Common myeloid progenitor, CD34-positive (primary cell): ENCODE results near the gene RASD1.
"Not testable (repeated sequence)": the region's sequence is repeated elsewhere in the genome, so short reads cannot be mapped to it uniquely, and the experiment has no call there.

Source experiments
- CTCF ChIA-PET: fragments of 350-600 bp; sonication (Branson Sonifier 250); formaldehyde crosslinking; loops from one replicate; lab custom pipeline; 2021; ENCODE audit warnings: antibody characterized with exemption; lab: Charles Lee
- POLR2A ChIA-PET: fragments of 350-600 bp; sonication (Branson Sonifier 250); formaldehyde crosslinking; loops from one replicate; lab custom pipeline; 2021; ENCODE audit warnings: antibody characterized with exemption; lab: Charles Lee
- DNase-seq, 3 donors: peaks; one replicate each; pipeline versions ENCODE4 v3.0.0 to v3.0.0-alpha.2; 2013
- H3K27ac ChIP-seq, 2 experiments: 1 replicate in 1 of 2; 2 replicates in 1 of 2; pipeline ENCODE4 v1.7.0; 2013; ENCODE audit warnings: inconsistent platforms in 2 of 2, low read length in 2 of 2, mild to moderate bottlenecking in 2 of 2, low read depth in 1 of 2, moderate library complexity in 1 of 2; ENCODE audit not compliant: severe bottlenecking in 2 of 2, insufficient read depth in 1 of 2, poor library complexity in 1 of 2
- H3K27me3 ChIP-seq, 5 experiments: replicated peaks in 2 of 5; 1 replicate in 3 of 5; 2 replicates in 2 of 5; pipeline versions ENCODE4 v1.6.1 to v1.7.0; 2013; ENCODE audit warnings: low read length in 4 of 5, mild to moderate bottlenecking in 2 of 5, moderate library complexity in 2 of 5, inconsistent platforms in 1 of 5; ENCODE audit not compliant: insufficient read depth in 5 of 5, control insufficient read depth in 4 of 5
- H3K36me3 ChIP-seq, 4 experiments: 1 replicate in 2 of 4; 2 replicates in 2 of 4; pipeline versions ENCODE4 v1.6.1 to v1.7.0; 2013; ENCODE audit warnings: low read length in 3 of 4, control low read depth in 1 of 4, mild to moderate bottlenecking in 1 of 4; ENCODE audit not compliant: control insufficient read depth in 4 of 4, insufficient read depth in 4 of 4
- H3K4me1 ChIP-seq, 4 experiments: 1 replicate in 3 of 4; 2 replicates in 1 of 4; pipeline versions ENCODE4 v1.6.1 to v1.7.1; 2013; ENCODE audit warnings: low read length in 3 of 4, mild to moderate bottlenecking in 3 of 4, control low read depth in 1 of 4, inconsistent platforms in 1 of 4, moderate library complexity in 1 of 4; ENCODE audit not compliant: control insufficient read depth in 4 of 4, insufficient read depth in 4 of 4; ENCODE audit errors: control extremely low read depth in 1 of 4
- H3K4me3 ChIP-seq, 7 experiments: 1 replicate in 4 of 7; 2 replicates in 3 of 7; pipeline versions ENCODE4 v1.5.1 to v1.7.0; 2013; ENCODE audit warnings: mild to moderate bottlenecking in 7 of 7, low read length in 6 of 7, moderate library complexity in 6 of 7, inconsistent platforms in 2 of 7, low read depth in 2 of 7, control low read depth in 1 of 7; ENCODE audit not compliant: insufficient read depth in 4 of 7, control insufficient read depth in 1 of 7; ENCODE audit errors: extremely low read depth in 1 of 7
- H3K9me3 ChIP-seq, 5 experiments: 1 replicate in 4 of 5; 2 replicates in 1 of 5; pipeline versions ENCODE4 v1.6.1 to v1.7.1; 2013; ENCODE audit warnings: low read length in 4 of 5, mild to moderate bottlenecking in 2 of 5, inconsistent platforms in 1 of 5, low read depth in 1 of 5, moderate library complexity in 1 of 5; ENCODE audit not compliant: control insufficient read depth in 4 of 5, insufficient read depth in 2 of 5; ENCODE audit errors: control extremely low read depth in 1 of 5
- WGBS: methylation state at CpG from one replicate; pipeline ENCODE4 v1.1.5; 2013; ENCODE audit not compliant: insufficient coverage; 5-methylcytosine and 5-hydroxymethylcytosine counted together

The RASD1 gene

DNA sequence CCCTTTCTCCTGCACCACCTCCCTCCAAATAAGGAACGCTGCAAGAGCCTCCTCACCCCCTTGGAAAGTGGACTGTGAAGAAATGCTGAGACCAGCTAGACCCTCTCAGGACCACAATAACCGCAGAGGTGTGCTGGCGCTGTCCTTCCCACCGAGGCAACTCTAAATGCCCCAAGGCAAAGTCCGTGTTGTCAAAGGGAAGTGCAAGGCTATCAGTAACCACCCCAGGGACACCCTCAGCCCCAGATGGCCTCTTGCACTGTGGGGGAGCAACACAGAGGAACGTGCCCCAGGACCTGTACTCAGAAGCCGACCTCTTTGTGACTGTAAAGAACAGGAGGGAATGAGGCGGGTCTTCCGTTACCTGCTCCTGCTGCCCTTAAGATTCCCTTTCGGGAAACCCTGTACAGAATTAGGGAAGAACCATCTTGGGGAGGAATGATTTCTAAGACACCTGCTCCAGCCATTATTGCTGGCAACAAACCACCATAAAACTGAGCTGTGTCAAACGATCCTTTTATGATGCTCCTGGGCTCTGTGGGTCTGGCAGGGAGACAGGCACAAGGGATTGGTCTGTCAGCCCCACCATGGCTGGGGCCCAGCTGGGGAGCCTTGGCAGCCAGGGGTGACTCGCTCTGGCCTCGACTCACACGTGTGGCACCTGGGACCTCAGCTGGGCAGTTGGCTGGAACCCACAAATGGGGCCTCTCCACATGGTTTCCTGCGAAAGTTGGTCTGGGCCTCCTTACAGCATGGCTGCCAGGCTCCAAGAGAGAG is 34.0 kb downstream of the RASD1 start:
- peak in 1 of 3 donors; percentile 18 for DNase-seq
- POLR2A ChIA-PET, result interaction anchor here (0.6 kb wide), 1 partner anchor 11 kb away, joined by 3 read pairs; no protein-coding TSS in a partner anchor
- 97% methylated on average over 13 of the region's 15 CpGs for WGBS
- CTCF ChIA-PET, result interaction anchor here (1.2 kb wide), 1 partner anchor 13 kb away, joined by 3 read pairs; no protein-coding TSS in a partner anchor
- Histone ChIP-seq H3K9me3 (no peaks in the 10 kb centered on the region), H3K4me3 (no peak overlapping the region), H3K27me3 (peaks cover 0 to 2% (median 0%) of the 10 kb centered on the region in 5 experiments), H3K4me1 (peaks cover 0 to 3% (median 0%) of the 10 kb centered on the region in 4 experiments), H3K36me3 (no peaks in the 10 kb centered on the region), H3K27ac (no peak overlapping the region)

GRCh38 chr17:17460038-17460437 is 36.2 kb downstream of the RASD1 start:
- Histone ChIP-seq H3K4me1 (peaks cover 0 to 3% (median 0%) of the 10 kb centered on the region in 4 experiments), H3K27me3 (peaks cover 0 to 2% (median 0%) of the 10 kb centered on the region in 5 experiments), H3K27ac (no peak overlapping the region), H3K36me3 (no peaks in the 10 kb centered on the region), H3K9me3 (no peaks in the 10 kb centered on the region), H3K4me3 (no peak overlapping the region)
- DNase-seq, result no peak
- POLR2A ChIA-PET, result no interaction called here
- CTCF ChIA-PET, result no interaction called here
- 100% methylated on average over 2 of the region's 4 CpGs for WGBS

DNA sequence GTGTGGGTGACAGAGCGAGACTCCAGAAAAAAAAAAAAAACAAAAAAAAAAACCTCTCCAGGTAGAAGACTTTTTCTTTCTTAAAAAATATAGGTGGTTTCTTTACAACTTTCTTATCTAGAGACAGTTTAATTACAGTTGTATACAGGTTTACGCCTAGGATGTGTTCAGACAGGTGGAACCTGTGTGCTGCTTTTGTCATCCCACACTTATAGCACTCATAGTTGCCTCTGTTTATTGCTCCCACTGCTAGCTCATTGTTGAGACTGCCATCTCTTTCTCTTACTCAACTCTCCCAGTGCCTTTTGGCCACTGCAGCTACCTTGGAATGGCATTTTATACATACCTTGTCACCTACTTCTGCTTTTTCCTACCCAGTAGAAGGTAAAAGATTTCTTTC is 38.5 kb downstream of the RASD1 start:
- Histone ChIP-seq H3K4me1 (peaks cover 0 to 3% (median 0%) of the 10 kb centered on the region in 4 experiments), H3K27me3 (no peaks in the 10 kb centered on the region), H3K9me3 (no peaks in the 10 kb centered on the region), H3K4me3 (no peak overlapping the region), H3K36me3 (no peaks in the 10 kb centered on the region), H3K27ac (no peak overlapping the region)
- ChIA-PET CTCF (interaction anchor here (0.9 to 1.1 kb wide), 2 partner anchors 11 to 39 kb away, joined by 3 read pairs; no protein-coding TSS in a partner anchor), POLR2A (no interaction called here)
- peak in 2 of 3 donors; percentile 9 to 23 for DNase-seq
- 100% methylated on average over 1 of the region's 2 CpGs for WGBS

- Histone ChIP-seq H3K4me1 (no peaks in the 10 kb centered on the region), H3K36me3 (no peaks in the 10 kb centered on the region), H3K27ac (no peak overlapping the region), H3K9me3 (no peaks in the 10 kb centered on the region), H3K27me3 (no peaks in the 10 kb centered on the region), H3K4me3 (no peak overlapping the region)
- POLR2A ChIA-PET, result no interaction called here
- no peak for DNase-seq
- 96% methylated on average over 18 of the region's 19 CpGs for WGBS
- CTCF ChIA-PET, result interaction anchor here (1.4 to 3.4 kb wide), 3 partner anchors 11 to 101 kb away, joined by 5 to 13 read pairs (median 6); no protein-coding TSS in a partner anchor
These were observed 39.9 kb downstream of the RASD1 start for GRCh38 chr17:17456251-17456650.

- no peak for DNase-seq
- Histone ChIP-seq H3K36me3 (no peaks in the 10 kb centered on the region), H3K27ac (no peak overlapping the region), H3K27me3 (no peaks in the 10 kb centered on the region), H3K4me3 (no peak overlapping the region), H3K9me3 (no peaks in the 10 kb centered on the region), H3K4me1 (no peaks in the 10 kb centered on the region)
- ChIA-PET POLR2A (interaction anchor here (0.7 kb wide), 1 partner anchor 211 kb away, joined by 3 read pairs; no protein-coding TSS in a partner anchor), CTCF (interaction anchor here (1.4 to 3.4 kb wide), 3 partner anchors 12 to 100 kb away, joined by 5 to 13 read pairs (median 6); no protein-coding TSS in a partner anchor)
- 97% methylated on average over 4 of the region's 4 CpGs for WGBS
These were observed 41.0 kb downstream of the RASD1 start for GRCh38 chr17:17455173-17455572.

DNA sequence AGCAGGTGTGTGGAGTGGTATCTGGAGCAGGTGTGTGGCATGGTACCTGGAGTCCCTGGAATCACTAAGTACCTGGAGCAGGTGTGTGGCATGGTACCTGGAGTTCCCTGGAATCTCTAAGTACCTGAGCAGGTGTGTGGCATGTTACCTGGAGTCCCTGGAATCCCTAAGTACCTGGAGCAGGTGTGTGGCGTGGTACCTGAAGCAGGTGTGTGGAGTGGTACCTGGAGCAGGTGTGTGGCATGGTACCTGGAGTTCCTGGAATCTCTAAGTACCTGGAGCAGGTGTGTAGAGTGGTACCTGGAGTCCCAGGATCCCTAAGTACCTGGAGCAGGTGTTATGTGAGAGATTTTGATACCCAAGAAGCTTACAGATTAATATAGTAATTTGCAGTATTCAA is 41.5 kb downstream of the RASD1 start:
- not testable (repeated sequence) for H3K9me3 ChIP-seq, DNase-seq, H3K36me3 ChIP-seq, H3K4me1 ChIP-seq, H3K27me3 ChIP-seq, H3K27ac ChIP-seq, H3K4me3 ChIP-seq
- WGBS, result 100% methylated on average over 1 of the region's 1 CpG
- ChIA-PET CTCF (interaction anchor here (3.4 kb wide), 1 partner anchor 13 kb away, joined by 13 read pairs; no protein-coding TSS in a partner anchor), POLR2A (interaction anchor here (0.7 kb wide), 1 partner anchor 211 kb away, joined by 3 read pairs; no protein-coding TSS in a partner anchor)

- Histone ChIP-seq H3K27me3 (no peaks in the 10 kb centered on the region), H3K9me3 (no peaks in the 10 kb centered on the region), H3K27ac (no peak overlapping the region), H3K36me3 (no peaks in the 10 kb centered on the region), H3K4me1 (no peaks in the 10 kb centered on the region), H3K4me3 (no peak overlapping the region)
- WGBS, result 100% methylated on average over 1 of the region's 1 CpG
- DNase-seq, result no peak
- ChIA-PET POLR2A (no interaction called here), CTCF (interaction anchor here (3.4 kb wide), 1 partner anchor 13 kb away, joined by 13 read pairs; no protein-coding TSS in a partner anchor)
These were observed 41.9 kb downstream of the RASD1 start for GRCh38 chr17:17454276-17454675.
